H1 (cell line): ENCODE measurements around the gene CYBRD1. TPM values are rescaled to one million over a fixed set of nuclear protein-coding genes. Genes with fewer than 3 reads are reported as not detected.

ENCODE experiments used
- CBX5 ChIP-seq: fragments of 300-800, 300-1000 bp; sonication (generic); IDR thresholded peaks from 2 replicates; pipeline ENCODE4 v1.7.1; 2016; ENCODE audit warnings: antibody characterized with exemption, low read length, low read depth
- CEBPB ChIP-seq: IDR thresholded peaks from 2 replicates; pipeline ENCODE4 v1.6.1; 2012; ENCODE audit warnings: low read depth, low read length
- GTF2F1 ChIP-seq: IDR thresholded peaks from 2 replicates; pipeline ENCODE4 v1.6.1; 2012; ENCODE audit warnings: low read depth, low read length, improper control_type of control experiment, borderline replicate concordance
- TBP ChIP-seq: IDR thresholded peaks from 2 replicates; pipeline ENCODE4 v1.6.1; 2011; ENCODE audit warnings: low read depth, low read length, improper control_type of control experiment
- polyA plus RNA-seq, 7 experiments: library from polyadenylated mRNA; depleted of rRNA in 3 of 7; stranded (reverse) in 5 of 7; unstranded in 2 of 7; fragments of >200 nt in 5 of 7; fragments of 200-250 nt in 2 of 7; gene quantifications; 1 replicate in 5 of 7; 2 replicates in 1 of 7; 4 replicates in 1 of 7; pipeline versions ENCODE4 v1.2.1 to v1.2.3, GENCODE V29; 2011 to 2013; ENCODE audit warnings: missing spikeins in 2 of 7, mixed read lengths in 2 of 7
- total RNA-seq: library from RNA; stranded (reverse); fragmentation: NEBNext Ultra II Directional; extraction: Animal tissue kit (Norgen Biotek cat#: 25700); gene quantifications from 2 replicates; pipeline ENCODE4 v1.2.1, GENCODE V29; 2021

The CYBRD1 gene
- total and polyA plus RNA-seq, 2 of the 8 experiments (the other 6 are each of a cell fraction or from before 2014, with no cell fraction given): 10.7 to 12.6 TPM

GRCh38 chr2:171509945-171510731 is 12.1 kb upstream of the CYBRD1 start (continued):
- TF ChIP-seq TBP (no peak), CBX5 (no peak), CEBPB (no peak), GTF2F1 (no peak)
- TF ChIP-seq, all 59 proteins: peak for 0
